Measurements from ENCODE around the gene GIGYF2. TPM values are rescaled to one million over a fixed set of nuclear protein-coding genes. Genes with fewer than 3 reads are reported as not detected.

The GIGYF2 gene
- total and polyA plus RNA-seq, 2 of the 13 experiments (the other 11 are each of a cell fraction or from before 2014, with no cell fraction given), result 44.9 to 73.5 TPM

GRCh38 chr2:232870018-232870765 is 173.1 kb downstream of the GIGYF2 start, which contains the start of gene SNORC (continued):
- no peak for TF ChIP-seq THRA (CRISPR knock-in tag; IDR thresholded peaks at IDR 0.05; ENCODE audit: borderline replicate concordance)
- no peak for TF ChIP-seq ZNF121 (CRISPR knock-in tag; IDR thresholded peaks at IDR 0.05)
- TF ChIP-seq PRDM10 (CRISPR knock-in tag; IDR thresholded peaks at IDR 0.05; ENCODE audit: low read depth), result no peak
- TF ChIP-seq ZSCAN20 (CRISPR knock-in tag; IDR thresholded peaks at IDR 0.05; ENCODE audit: borderline replicate concordance), result no peak
- TF ChIP-seq XRCC5 (optimal IDR thresholded peaks at IDR 0.05; ENCODE audit: low read length), result no peak
- TF ChIP-seq MED13 (CRISPR knock-in tag; IDR thresholded peaks at IDR 0.05), result no peak
- TF ChIP-seq ZNF501 (CRISPR knock-in tag; IDR thresholded peaks at IDR 0.05), result no peak
- TF ChIP-seq ZBTB20 (CRISPR knock-in tag; IDR thresholded peaks at IDR 0.05; ENCODE audit: borderline replicate concordance, low read depth), result no peak
- TF ChIP-seq ZNF350 (CRISPR knock-in tag; IDR thresholded peaks at IDR 0.05; ENCODE audit: borderline replicate concordance, low read depth), result 0 out of 2 replicates have a peak, but pooled peaks have one; percentile 20
- no peak for TF ChIP-seq ZBTB8A (CRISPR knock-in tag; IDR thresholded peaks at IDR 0.05; ENCODE audit: borderline replicate concordance, low read depth)
- peak; percentile 59; the same call in 1 of the 2 replicates for TF ChIP-seq ZNF83 (CRISPR knock-in tag; IDR thresholded peaks at IDR 0.05; ENCODE audit: borderline replicate concordance)
- no peak for TF ChIP-seq PAX8 (CRISPR knock-in tag; IDR thresholded peaks at IDR 0.05; ENCODE audit: borderline replicate concordance)
- TF ChIP-seq KLF13 (CRISPR knock-in tag; IDR thresholded peaks at IDR 0.05), result peak; percentile 15
- TF ChIP-seq, protein P1, sequence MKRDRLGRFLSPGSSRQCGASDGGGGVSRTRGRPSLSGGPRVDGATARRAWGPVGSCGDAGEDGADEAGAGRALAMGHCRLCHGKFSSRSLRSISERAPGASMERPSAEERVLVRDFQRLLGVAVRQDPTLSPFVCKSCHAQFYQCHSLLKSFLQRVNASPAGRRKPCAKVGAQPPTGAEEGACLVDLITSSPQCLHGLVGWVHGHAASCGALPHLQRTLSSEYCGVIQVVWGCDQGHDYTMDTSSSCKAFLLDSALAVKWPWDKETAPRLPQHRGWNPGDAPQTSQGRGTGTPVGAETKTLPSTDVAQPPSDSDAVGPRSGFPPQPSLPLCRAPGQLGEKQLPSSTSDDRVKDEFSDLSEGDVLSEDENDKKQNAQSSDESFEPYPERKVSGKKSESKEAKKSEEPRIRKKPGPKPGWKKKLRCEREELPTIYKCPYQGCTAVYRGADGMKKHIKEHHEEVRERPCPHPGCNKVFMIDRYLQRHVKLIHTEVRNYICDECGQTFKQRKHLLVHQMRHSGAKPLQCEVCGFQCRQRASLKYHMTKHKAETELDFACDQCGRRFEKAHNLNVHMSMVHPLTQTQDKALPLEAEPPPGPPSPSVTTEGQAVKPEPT (CRISPR knock-in tag; IDR thresholded peaks at IDR 0.05; ENCODE audit: low read depth), result no peak
- peak; percentile 59 for TF ChIP-seq AGO1 (IDR thresholded peaks at IDR 0.05; ENCODE audit: low read depth, low read length, poor library complexity, severe bottlenecking)
- 0 out of 2 replicates have a peak, but pooled peaks have one; percentile 3 for TF ChIP-seq NR2C2 (CRISPR knock-in tag; IDR thresholded peaks at IDR 0.05; ENCODE audit: borderline replicate concordance)
- no peak for TF ChIP-seq ZNF354B (CRISPR knock-in tag; IDR thresholded peaks at IDR 0.05)
- TF ChIP-seq MTA3 (CRISPR knock-in tag; IDR thresholded peaks at IDR 0.05), result no peak
- peak; percentile 20; the same call in 1 of the 2 replicates for TF ChIP-seq ZNF598 (CRISPR knock-in tag; IDR thresholded peaks at IDR 0.05; ENCODE audit: borderline replicate concordance)
